ENCODE data around the gene CYP4F8. TPM values are rescaled to one million over a fixed set of nuclear protein-coding genes. Genes with fewer than 3 reads are reported as not detected.

CYP4F8 gene
- polyA plus RNA-seq, 1 of the 3 experiments (the other 2 are of a cell fraction) = not detected

GRCh38 chr19:15633082-15633835 is 18.2 kb downstream of the CYP4F8 start:
- Histone ChIP-seq H2AFZ (ENCODE audit: low read depth) (no peak overlapping the region), H3K9ac (no peak overlapping the region), H3K9me3 (no peaks in the 10 kb centered on the region), H3K36me3 (replicated peaks in 1 of 2; ENCODE audit: control insufficient read depth in 1 of 2, insufficient read depth in 2 of 2, low read length in 1 of 2) (no peaks in the 10 kb centered on the region), H3K27me3 (ENCODE audit: insufficient read depth) (no peaks in the 10 kb centered on the region), H3K4me1 (ENCODE audit: control insufficient read depth in 1 of 2, insufficient read depth in 2 of 2, low read depth in 1 of 2, low read length in 1 of 2) (no peaks in the 10 kb centered on the region), H3K9me2 (no peaks in the 10 kb centered on the region), H3F3A (replicated peaks; ENCODE audit: insufficient read depth) (no peaks in the 10 kb centered on the region), H3K4me2 (no peak overlapping the region), H3K79me2 (ENCODE audit: insufficient read depth) (no peaks in the 10 kb centered on the region), H4K20me1 (ENCODE audit: insufficient read depth) (no peaks in the 10 kb centered on the region), H3K4me3 (ENCODE audit: low read depth in 2 of 2, low read length in 1 of 2) (no peak overlapping the region), H3K27ac (ENCODE audit: low read depth in 2 of 2, low read length in 1 of 2) (no peak overlapping the region)
- TF ChIP-seq FOXM1 (IDR thresholded peaks at IDR 0.05; ENCODE audit: low read depth) = no peak
- no peak for TF ChIP-seq SIN3A (IDR thresholded peaks at IDR 0.05; ENCODE audit: borderline replicate concordance, low read depth, low read length)
- no peak for TF ChIP-seq USF2 (IDR thresholded peaks at IDR 0.05; ENCODE audit: borderline replicate concordance, low read depth, low read length)
- TF ChIP-seq GABPA (IDR thresholded peaks at IDR 0.05; ENCODE audit: low read depth) = no peak
- no peak for TF ChIP-seq RFX5 (IDR thresholded peaks at IDR 0.05; ENCODE audit: low read length)
- TF ChIP-seq REST (IDR thresholded peaks at IDR 0.05; ENCODE audit: low read depth, low read length) = no peak
- TF ChIP-seq FOSL2 (IDR thresholded peaks at IDR 0.05; ENCODE audit: borderline replicate concordance, low read depth) = no peak
- no peak for TF ChIP-seq MEF2A (IDR thresholded peaks at IDR 0.05; ENCODE audit: borderline replicate concordance, low read depth)
- no peak for TF ChIP-seq GATA2 (CRISPR knock-in tag; IDR thresholded peaks at IDR 0.05)
- TF ChIP-seq IRF3 (IDR thresholded peaks at IDR 0.05; ENCODE audit: low read depth, low read length) = no peak
- no peak for TF ChIP-seq POLR2AphosphoS5 (IDR thresholded peaks at IDR 0.05; ENCODE audit: low read depth, low read length)
- no peak for TF ChIP-seq NFIC (IDR thresholded peaks at IDR 0.05; ENCODE audit: borderline replicate concordance)
- ChIA-PET POLR2A (no interaction called here), CTCF (no interaction called here)
- 11% methylated on average over 5 of the region's 5 CpGs for WGBS (ENCODE audit: low lambda C conversion rate)
- no peak for DNase-seq

Measured in SK-N-SH (cell line).